ENCODE data around the gene AGRN. TPM values are rescaled to one million over a fixed set of nuclear protein-coding genes. Genes with fewer than 3 reads are reported as not detected.
A peak's percentile ranks its signal among the peaks of the same experiment; 100 is the strongest.
"Not testable (repeated sequence)": the region's sequence is repeated elsewhere in the genome, so short reads cannot be mapped to it uniquely, and the experiment has no call there.

Gene AGRN
- total and polyA plus RNA-seq, 8 donors = 40.5 to 166 (median 71.4) TPM

GRCh38 chr1:1074631-1075147, 54.8 kb downstream of the AGRN start:
- DNase-seq (peak in 2 of 6 donors; percentile 1 to 27), FAIRE-seq (no peak), ATAC-seq (no peak)
- intact Hi-C loops (cut with DNase I) = no loop called here
- Histone ChIP-seq H3K36me3 (no peaks in the 10 kb centered on the region), H3K4me3 (no peak overlapping the region), H3K9me3 (no peaks in the 10 kb centered on the region), H3K27me3 (no peaks in the 10 kb centered on the region), H3K4me1 (peaks cover 0 to 4% (median 3%) of the 10 kb centered on the region in 3 donors), H3K27ac (no peak overlapping the region)
- 77 to 84% methylated on average over 12 to 14 of the region's 14 CpGs for WGBS, 2 donors
- TF ChIP-seq CTCF (IDR thresholded peaks at IDR 0.05) = no peak

- no peak for FAIRE-seq
- ATAC-seq = no peak
- intact Hi-C loops (cut with DNase I) = no loop called here
- Histone ChIP-seq H3K4me3 (no peak overlapping the region), H3K36me3 (no peaks in the 10 kb centered on the region), H3K27ac (no peak overlapping the region), H3K4me1 (peaks cover 0 to 7% (median 6%) of the 10 kb centered on the region in 3 donors), H3K9me3 (no peaks in the 10 kb centered on the region), H3K27me3 (no peaks in the 10 kb centered on the region)
- DNase-seq = peak in 4 of 6 donors; percentile 3 to 80 (median 48)
- WGBS, 2 donors = 49 to 52% methylated on average over 19 to 21 of the region's 21 CpGs
- TF ChIP-seq CTCF (IDR thresholded peaks at IDR 0.05) = no peak
These were observed 55.4 kb downstream of the AGRN start for GRCh38 chr1:1075148-1075935.

- DNase-seq = peak in 1 of 6 donors; percentile 22
- H3K27me3 ChIP-seq; ATAC-seq; intact Hi-C loops (cut with DNase I); H3K9me3 ChIP-seq; H3K4me1 ChIP-seq; H3K4me3 ChIP-seq; H3K27ac ChIP-seq; FAIRE-seq; H3K36me3 ChIP-seq: not testable (repeated sequence)
- 0 to 78% methylated on average over 4 to 9 of the region's 21 CpGs for WGBS, 2 donors
These were observed 57.5 kb downstream of the AGRN start for GRCh38 chr1:1077396-1077795.

GRCh38 chr1:1079408-1080121, 59.6 kb downstream of the AGRN start:
- peak; percentile 71 to 92 (median 83) for DNase-seq
- FAIRE-seq = no peak
- Histone ChIP-seq H3K9me3 (no peaks in the 10 kb centered on the region), H3K4me1 (peaks cover 0 to 7% (median 6%) of the 10 kb centered on the region in 3 donors), H3K4me3 (peak overlapping the region in 3 of 4 donors; percentile 2 to 38 (median 21)), H3K27me3 (no peaks in the 10 kb centered on the region), H3K36me3 (no peaks in the 10 kb centered on the region), H3K27ac (peak overlapping the region; percentile 74 to 88 (median 79))
- 3 to 5% methylated on average over 27 to 38 of the region's 38 CpGs for WGBS, 2 donors
- intact Hi-C loops (cut with DNase I) = no loop called here
- TF ChIP-seq CTCF (IDR thresholded peaks at IDR 0.05) = no peak
- peak; percentile 80 to 88 (median 84) for ATAC-seq

GRCh38 chr1:1080122-1080757, 60.3 kb downstream of the AGRN start:
- no peaks in the 10 kb centered on the region for H3K9me3 ChIP-seq
- no peak for TF ChIP-seq CTCF (IDR thresholded peaks at IDR 0.05)
- DNase-seq (peak; percentile 57 to 88 (median 71)), ATAC-seq (peak; percentile 80 to 85 (median 81)), FAIRE-seq (no peak)
- H3K27ac ChIP-seq = peak overlapping the region; percentile 74 to 88 (median 79)
- peaks cover 0 to 7% (median 6%) of the 10 kb centered on the region in 3 donors for H3K4me1 ChIP-seq
- peak overlapping the region in 3 of 4 donors; percentile 2 to 38 (median 21) for H3K4me3 ChIP-seq
- intact Hi-C loops (cut with DNase I) = no loop called here
- H3K36me3 ChIP-seq = no peaks in the 10 kb centered on the region
- H3K27me3 ChIP-seq = no peaks in the 10 kb centered on the region
- WGBS, 2 donors = 5 to 6% methylated on average over 17 to 19 of the region's 23 CpGs

Measured in pancreas (tissue), 10 donors.